Body of pancreas (tissue), 4 donors: ENCODE measurements around the gene SYNE2.

Source experiments
- CTCF ChIP-seq, 7 experiments: fragments of 450-650 bp in 4 of 7; fragments of 200-600 bp in 3 of 7; sonication (generic) in 3 of 7; IDR thresholded peaks; one replicate each; pipeline ENCODE4 v1.5.1; 2016 to 2019; ENCODE audit warnings: antibody characterized with exemption in 7 of 7
- POLR2A ChIP-seq, 3 donors: fragments of 450-650 bp; IDR thresholded peaks; one replicate each; pipeline ENCODE4 v1.6.1; 2016; ENCODE audit warnings: antibody characterized with exemption in 3 of 3, mild to moderate bottlenecking in 2 of 3

- no peak for TF ChIP-seq CTCF (IDR thresholded peaks at IDR 0.05)
- TF ChIP-seq POLR2A (IDR thresholded peaks at IDR 0.05): no peak
Measured at GRCh38 chr14:64095620-64096019, 242.8 kb downstream of the SYNE2 start.
